Right kidney (tissue), 1 donor: ENCODE results near the gene ASCL1.

Source experiments
- DNase-seq: peaks from one replicate; pipeline ENCODE4 v3.0.0-alpha.2; 2016

Gene ASCL1

GRCh38 chr12:102977945-102978706 is 20.7 kb downstream of the ASCL1 start:
- no peak for DNase-seq

- no peak for DNase-seq
Measured at GRCh38 chr12:102980350-102980749, 22.9 kb downstream of the ASCL1 start.

GRCh38 chr12:102990419-102990818 is 32.9 kb downstream of the ASCL1 start:
- DNase-seq = no peak

- no peak for DNase-seq
Measured at GRCh38 chr12:102992297-102992696, 34.8 kb downstream of the ASCL1 start.

- DNase-seq = no peak
Measured at GRCh38 chr12:102992720-102993119, 35.2 kb downstream of the ASCL1 start.

GRCh38 chr12:102993537-102993936 is 36.1 kb downstream of the ASCL1 start:
- no peak for DNase-seq

- no peak for DNase-seq
Measured at GRCh38 chr12:102995372-102995771, 37.9 kb downstream of the ASCL1 start.
